Neutrophil (primary cell): Measurements from ENCODE around the gene ANKS1B.

Experiments
- H3K27ac ChIP-seq: fragments of 200-600 bp; sonication (generic); 2 replicates; pipeline ENCODE4 v1.5.1; 2016; ENCODE audit warnings: mild to moderate bottlenecking, moderate library complexity
- H3K27me3 ChIP-seq: fragments of 200-600 bp; sonication (generic); 2 replicates; pipeline ENCODE4 v1.6.0; 2016; ENCODE audit warnings: mild to moderate bottlenecking
- H3K36me3 ChIP-seq: fragments of 200-600 bp; sonication (generic); 2 replicates; pipeline ENCODE4 v1.5.1; 2017
- H3K4me1 ChIP-seq, 2 experiments: fragments of 200-600 bp in 1 of 2; sonication (generic) in 1 of 2; 1 replicate in 1 of 2; 2 replicates in 1 of 2; pipeline versions ENCODE4 v1.5.1 to v1.6.1; 2013 to 2016; ENCODE audit warnings: low read depth in 1 of 2, low read length in 1 of 2, mild to moderate bottlenecking in 1 of 2, moderate library complexity in 1 of 2; ENCODE audit not compliant: control insufficient read depth in 1 of 2, insufficient read depth in 1 of 2
- H3K4me3 ChIP-seq, 2 experiments: fragments of 200-600 bp in 1 of 2; sonication (generic) in 1 of 2; 1 replicate in 1 of 2; 2 replicates in 1 of 2; pipeline ENCODE4 v1.5.1; 2013 to 2016; ENCODE audit warnings: low read depth in 1 of 2, low read length in 1 of 2, mild to moderate bottlenecking in 1 of 2, moderate library complexity in 1 of 2
- H3K9me3 ChIP-seq: fragments of 200-600 bp; sonication (generic); 2 replicates; pipeline ENCODE4 v1.5.1; 2016
- TF ChIP-seq, protein P1 (sequence below): fragments of 200-600 bp; sonication (generic); IDR thresholded peaks from 2 replicates; pipeline ENCODE4 v1.5.1; 2016; ENCODE audit warnings: antibody characterized with exemption

The ANKS1B gene

GRCh38 chr12:98797200-98797599 lies 1187.5 kb downstream of the ANKS1B start:
- no peaks in the 10 kb centered on the region for H3K4me1 ChIP-seq
- H3K27me3 ChIP-seq = peaks cover 19% of the 10 kb centered on the region
- no peak overlapping the region for H3K4me3 ChIP-seq
- H3K27ac ChIP-seq = no peak overlapping the region
- H3K36me3 ChIP-seq = no peaks in the 10 kb centered on the region
- H3K9me3 ChIP-seq = no peaks in the 10 kb centered on the region
- TF ChIP-seq, protein P1, sequence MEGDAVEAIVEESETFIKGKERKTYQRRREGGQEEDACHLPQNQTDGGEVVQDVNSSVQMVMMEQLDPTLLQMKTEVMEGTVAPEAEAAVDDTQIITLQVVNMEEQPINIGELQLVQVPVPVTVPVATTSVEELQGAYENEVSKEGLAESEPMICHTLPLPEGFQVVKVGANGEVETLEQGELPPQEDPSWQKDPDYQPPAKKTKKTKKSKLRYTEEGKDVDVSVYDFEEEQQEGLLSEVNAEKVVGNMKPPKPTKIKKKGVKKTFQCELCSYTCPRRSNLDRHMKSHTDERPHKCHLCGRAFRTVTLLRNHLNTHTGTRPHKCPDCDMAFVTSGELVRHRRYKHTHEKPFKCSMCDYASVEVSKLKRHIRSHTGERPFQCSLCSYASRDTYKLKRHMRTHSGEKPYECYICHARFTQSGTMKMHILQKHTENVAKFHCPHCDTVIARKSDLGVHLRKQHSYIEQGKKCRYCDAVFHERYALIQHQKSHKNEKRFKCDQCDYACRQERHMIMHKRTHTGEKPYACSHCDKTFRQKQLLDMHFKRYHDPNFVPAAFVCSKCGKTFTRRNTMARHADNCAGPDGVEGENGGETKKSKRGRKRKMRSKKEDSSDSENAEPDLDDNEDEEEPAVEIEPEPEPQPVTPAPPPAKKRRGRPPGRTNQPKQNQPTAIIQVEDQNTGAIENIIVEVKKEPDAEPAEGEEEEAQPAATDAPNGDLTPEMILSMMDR = no peak

DNA sequence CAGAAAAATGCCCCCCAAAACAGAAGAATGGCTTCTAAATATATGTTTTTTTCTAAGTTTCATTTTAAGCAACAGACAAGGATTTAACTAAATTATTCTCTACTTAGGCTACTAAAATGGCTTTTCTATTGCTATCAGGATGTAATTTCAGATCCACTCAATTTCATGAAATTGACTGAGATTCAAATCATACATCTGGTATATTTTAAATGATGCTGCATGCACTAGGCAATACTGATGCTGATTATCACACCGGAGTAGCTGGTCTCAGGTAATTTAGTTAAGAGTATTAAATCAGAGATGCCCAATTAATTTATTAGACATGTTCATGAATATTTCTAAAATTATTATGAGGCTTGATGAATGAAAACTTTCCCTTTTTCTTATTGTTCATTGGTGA lies 1188.0 kb downstream of the ANKS1B start:
- no peak overlapping the region for H3K27ac ChIP-seq
- no peaks in the 10 kb centered on the region for H3K36me3 ChIP-seq
- no peak overlapping the region for H3K4me3 ChIP-seq
- peaks cover 24% of the 10 kb centered on the region for H3K27me3 ChIP-seq
- H3K9me3 ChIP-seq = no peaks in the 10 kb centered on the region
- TF ChIP-seq, protein P1 = no peak
- no peaks in the 10 kb centered on the region for H3K4me1 ChIP-seq

DNA sequence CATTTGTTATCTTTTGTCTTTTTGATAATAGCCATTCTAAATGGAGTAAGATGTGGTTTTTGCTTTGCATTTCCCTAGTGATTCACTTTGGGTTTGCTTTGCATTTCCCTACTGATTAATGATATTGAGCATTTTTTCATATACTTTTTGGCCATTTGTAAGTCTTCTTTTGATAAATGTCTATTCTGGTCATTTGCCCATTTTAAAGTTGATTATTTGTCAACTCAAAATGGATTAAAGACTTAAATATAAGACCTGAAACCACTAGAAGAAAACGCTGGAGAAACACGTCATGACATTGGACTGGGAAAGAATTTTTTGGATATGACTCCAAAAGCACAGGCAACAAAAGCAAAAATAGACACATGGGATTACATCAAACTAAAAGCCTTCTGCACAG lies 1191.6 kb downstream of the ANKS1B start:
- Histone ChIP-seq H3K4me3 (no peak overlapping the region), H3K36me3 (no peaks in the 10 kb centered on the region), H3K4me1 (no peaks in the 10 kb centered on the region), H3K9me3 (no peaks in the 10 kb centered on the region), H3K27ac (no peak overlapping the region), H3K27me3 (peaks cover 35% of the 10 kb centered on the region)
- TF ChIP-seq, protein P1 = no peak

DNA sequence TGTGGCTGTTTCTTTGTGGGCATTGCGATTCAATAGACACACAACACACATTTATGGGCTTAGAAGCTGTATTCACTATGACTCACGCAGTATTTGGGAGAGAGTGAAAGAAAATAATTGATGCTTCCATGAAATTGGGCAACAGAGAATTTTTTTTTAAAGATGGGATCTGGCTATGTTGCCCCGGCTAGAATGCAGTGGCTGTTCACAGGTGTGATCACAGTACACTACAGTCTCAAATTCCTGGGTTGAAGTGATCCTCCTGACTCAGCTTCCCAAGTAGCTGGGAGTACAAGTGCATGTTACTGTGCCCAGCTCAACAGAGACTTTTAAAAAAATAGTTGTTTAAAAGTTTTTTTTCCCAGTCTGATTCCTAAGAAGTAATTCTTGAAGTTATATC lies 1193.3 kb downstream of the ANKS1B start:
- H3K27me3 ChIP-seq = peaks cover 42% of the 10 kb centered on the region
- H3K4me3 ChIP-seq = no peak overlapping the region
- H3K36me3 ChIP-seq = no peaks in the 10 kb centered on the region
- no peak overlapping the region for H3K27ac ChIP-seq
- H3K9me3 ChIP-seq = no peaks in the 10 kb centered on the region
- no peaks in the 10 kb centered on the region for H3K4me1 ChIP-seq
- TF ChIP-seq, protein P1 = no peak

DNA sequence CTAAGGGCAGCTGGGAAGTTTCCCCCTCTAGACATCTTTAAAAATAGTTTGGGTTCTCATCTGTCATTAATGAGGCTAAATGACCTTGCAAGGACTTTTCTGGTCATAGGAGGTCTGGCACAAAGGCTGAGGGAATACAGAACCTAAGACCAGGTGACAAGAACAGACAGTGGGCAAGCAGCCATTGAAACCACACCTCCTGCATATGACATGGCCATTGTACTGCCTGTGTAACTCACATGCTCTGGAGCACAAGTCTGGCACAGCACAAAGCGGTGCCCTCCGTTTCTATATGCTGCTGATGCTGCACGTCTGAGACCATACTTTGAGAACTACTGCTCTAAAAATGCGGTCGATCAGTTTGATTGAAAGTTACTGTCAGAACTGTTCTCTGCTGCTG lies 1196.3 kb downstream of the ANKS1B start:
- Histone ChIP-seq H3K4me1 (no peaks in the 10 kb centered on the region), H3K27ac (no peak overlapping the region), H3K27me3 (peaks cover 34% of the 10 kb centered on the region), H3K9me3 (no peaks in the 10 kb centered on the region), H3K36me3 (no peaks in the 10 kb centered on the region), H3K4me3 (no peak overlapping the region)
- TF ChIP-seq, protein P1 = no peak

DNA sequence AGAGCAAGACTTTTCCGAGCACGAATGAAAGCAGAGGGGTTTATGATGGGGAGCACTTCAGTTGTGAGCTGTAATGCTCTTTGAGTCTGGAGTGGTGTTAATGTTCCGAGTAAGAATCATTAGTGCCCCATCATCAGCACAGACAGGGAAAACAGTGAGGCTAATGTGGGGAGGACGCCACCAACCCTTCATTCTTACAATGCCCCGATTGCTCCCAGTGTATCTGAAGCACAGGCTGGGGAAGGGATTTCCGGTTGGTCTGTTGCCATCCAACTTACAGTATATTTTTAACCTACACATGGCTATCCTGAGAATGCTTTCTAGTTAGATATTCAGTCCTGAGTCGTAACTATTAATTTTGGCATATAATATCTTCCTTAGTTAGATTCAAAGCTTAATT lies 1198.1 kb downstream of the ANKS1B start:
- Histone ChIP-seq H3K36me3 (no peaks in the 10 kb centered on the region), H3K9me3 (no peaks in the 10 kb centered on the region), H3K27ac (no peak overlapping the region), H3K4me1 (no peaks in the 10 kb centered on the region), H3K27me3 (peaks cover 26% of the 10 kb centered on the region), H3K4me3 (no peak overlapping the region)
- TF ChIP-seq, protein P1 = no peak
